Heart right ventricle (tissue), 16 donors: ENCODE results near the gene PDLIM3. TPM values are rescaled to one million over a fixed set of nuclear protein-coding genes. Genes with fewer than 3 reads are reported as not detected.

ENCODE experiments used
- ATAC-seq, 8 donors: fragments of 200-7000 bp; cut with Tn5 transposase; one replicate each; pipeline ENCODE4 v1.9.1; 2020; ENCODE audit warnings: mild to moderate bottlenecking in 8 of 8, moderate library complexity in 8 of 8, moderate number of reproducible peaks in 1 of 8
- DNase-seq, 2 donors: peaks; one replicate each; pipeline ENCODE4 v3.0.0-alpha.2; 2020
- H3K27ac ChIP-seq, 10 donors: fragments of 200-600 bp; sonication (generic) in 2 of 10; one replicate each; pipeline versions ENCODE4 v1.5.0 to v1.8.0; 2020 to 2022; ENCODE audit warnings: mild to moderate bottlenecking in 3 of 10
- H3K27me3 ChIP-seq, 7 donors: fragments of 200-600 bp; one replicate each; pipeline ENCODE4 v1.8.0; 2021 to 2022; ENCODE audit warnings: mild to moderate bottlenecking in 2 of 7
- H3K36me3 ChIP-seq, 9 donors: fragments of 200-600 bp; sonication (generic) in 1 of 9; one replicate each; pipeline versions ENCODE4 v1.5.0 to v1.8.0; 2020 to 2022; ENCODE audit warnings: mild to moderate bottlenecking in 2 of 9
- H3K4me1 ChIP-seq, 9 donors: fragments of 200-600 bp; sonication (generic) in 1 of 9; one replicate each; pipeline versions ENCODE4 v1.5.0 to v1.8.0; 2020 to 2022; ENCODE audit warnings: mild to moderate bottlenecking in 4 of 9
- H3K4me3 ChIP-seq, 10 donors: fragments of 200-600 bp; sonication (generic) in 2 of 10; one replicate each; pipeline versions ENCODE4 v1.5.0 to v1.8.0; 2020 to 2022; ENCODE audit warnings: mild to moderate bottlenecking in 7 of 10, moderate library complexity in 2 of 10
- H3K9me3 ChIP-seq, 11 donors: fragments of 200-600 bp in 10 of 11; sonication (generic) in 2 of 11; one replicate each; pipeline versions ENCODE4 v1.5.0 to v1.8.0; 2013 to 2022; ENCODE audit warnings: mild to moderate bottlenecking in 2 of 11, control low read depth in 1 of 11, moderate library complexity in 1 of 11
- CTCF ChIP-seq, 9 donors: fragments of 200-600 bp; sonication (generic) in 2 of 9; IDR thresholded peaks; one replicate each; pipeline versions ENCODE4 v1.5.0 to v1.8.0; 2021 to 2022; ENCODE audit warnings: antibody characterized with exemption in 9 of 9, mild to moderate bottlenecking in 5 of 9, moderate library complexity in 1 of 9
- WGBS, 2 donors: extraction: QIAGEN DNeasy Blood & Tissue Kit; methylation state at CpG; one replicate each; pipeline ENCODE4 v1.1.7; 2013; ENCODE audit warnings: inconsistent platforms in 1 of 2; 5-methylcytosine and 5-hydroxymethylcytosine counted together
- intact Hi-C, 10 donors: fragments of 100-400 bp; cut with DNase I; formaldehyde crosslinking; loops; one replicate each; pipeline versions ENCODE4 v1.11.1 to v1.14.2; 2022
- polyA plus RNA-seq, 2 donors: library from polyadenylated mRNA; stranded (reverse); fragments of 200-250 nt; gene quantifications; one replicate each; pipeline ENCODE4 v1.2.3, GENCODE V29; 2013
- total RNA-seq, 10 donors: library from RNA; stranded (reverse); fragmentation: NEBNext Ultra II Directional in 3 of 10; extraction: Animal tissue kit (Norgen Biotek cat#: 25700) in 3 of 10; gene quantifications; one replicate each; pipeline versions ENCODE4 v1.2.1 to v1.2.4, GENCODE V29; 2021 to 2023
- donor health status: Arrhythmogenic right ventricular cardiomyopathy.
- donor health status: ischemic (EF 13 %, LVEDD 7.1; RV severe dilation, severe dysfunction).
- donor health status: healthy with polysubstance abuse.
- donor health status: DM: no; HTN: yes; CAD: no.
- donor health status: DM: no; HTN: no; CAD: no.
- donor health status: ischemic (EF 25% LVEDD 6.9; RV normal size, moderate dysfunction).
- donor health status: ischemic (EF 25% LVEDD 5.7; RV mildly dilated, moderate dysfunction).
- donor health status: healthy.
- donor health status: DM: yes; HTN: yes; CAD: no.
- donor health status: Ischemic cardiomyopathy.
- donor health status: ischemic (EF 35%, LVEDD 5.7; RV mildly dilated, moderate dysfunction).
- donor health status: nonischemic (EF 11% LVEDD 7.7; RV severe dilation, severe dysfunction).
- donor health status: DM: yes; HTN: yes; CAD: no.
- donor health status: PGD.
- donor health status: ischemic (EF 29% LVEDD 5.4; RV normal size, mild dysfunction).
- donor health status: nonischemic (EF 23%, LVEDD 6.1; RV moderate dilation, normal function).

The PDLIM3 gene
- total and polyA plus RNA-seq, 12 donors: 112 to 846 (median 292) TPM

- Histone ChIP-seq H3K36me3 (no peaks in the 10 kb centered on the region), H3K4me1 (peaks cover 9 to 36% (median 31%) of the 10 kb centered on the region in 9 donors), H3K27me3 (peaks cover 0 to 28% (median 0%) of the 10 kb centered on the region in 7 donors), H3K9me3 (no peaks in the 10 kb centered on the region), H3K27ac (peak overlapping the region in 1 of 10 donors; percentile 80), H3K4me3 (no peak overlapping the region)
- DNase-seq: no peak
- ATAC-seq: no peak
- intact Hi-C loops: no loop called here
- 69 to 77% methylated on average over 8 of the region's 8 CpGs for WGBS, 2 donors
- no peak for TF ChIP-seq CTCF (IDR thresholded peaks at IDR 0.05)
Observed at GRCh38 chr4:185540040-185540439, 4.7 kb upstream of the PDLIM3 start.

GRCh38 chr4:185538806-185539205 is 3.5 kb upstream of the PDLIM3 start:
- no peak overlapping the region for H3K27ac ChIP-seq
- 39 to 82% methylated on average over 1 of the region's 1 CpG for WGBS, 2 donors
- intact Hi-C loops: loop anchor here in 4 of 10 donors (5.0 to 10.0 kb wide), 4 partner anchors 38 to 67 kb away; partner anchors contain the start of gene CCDC110 (in 3 of the 4)

GRCh38 chr4:185536411-185536709 is 1.1 kb upstream of the PDLIM3 start:
- no peak for TF ChIP-seq CTCF (IDR thresholded peaks at IDR 0.05)
- DNase-seq: no peak
- Histone ChIP-seq H3K9me3 (no peaks in the 10 kb centered on the region), H3K4me3 (peak overlapping the region in 7 of 10 donors; percentile 69 to 95 (median 75)), H3K36me3 (no peaks in the 10 kb centered on the region), H3K27me3 (peaks cover 0 to 52% (median 4%) of the 10 kb centered on the region in 7 donors), H3K27ac (peak overlapping the region in 9 of 10 donors; percentile 90 to 99 (median 95)), H3K4me1 (peaks cover 7 to 36% (median 24%) of the 10 kb centered on the region in 9 donors)
- peak in 7 of 8 donors; percentile 47 to 80 (median 59) for ATAC-seq
- intact Hi-C loops: loop anchor here in 5 of 10 donors (2.0 to 10.0 kb wide), 5 partner anchors 30 to 64 kb away; partner anchors contain the start of gene CCDC110 (in 3 of the 5)
- 5 to 7% methylated on average over 4 of the region's 4 CpGs for WGBS, 2 donors

More at GRCh38 chr4:185538806-185539205, 3.5 kb upstream of the PDLIM3 start:
- TF ChIP-seq CTCF (IDR thresholded peaks at IDR 0.05): no peak
- H3K36me3 ChIP-seq: no peaks in the 10 kb centered on the region
- H3K4me3 ChIP-seq: no peak overlapping the region
- H3K27me3 ChIP-seq: peaks cover 0 to 41% (median 0%) of the 10 kb centered on the region in 7 donors
- DNase-seq (no peak), ATAC-seq (no peak)
- H3K9me3 ChIP-seq: no peaks in the 10 kb centered on the region
- peaks cover 9 to 36% (median 31%) of the 10 kb centered on the region in 9 donors for H3K4me1 ChIP-seq

GRCh38 chr4:185535612-185536410 is 504 bp upstream of the PDLIM3 start:
- H3K27ac ChIP-seq: peak overlapping the region; percentile 90 to 99 (median 95)
- no peak for TF ChIP-seq CTCF (IDR thresholded peaks at IDR 0.05)
- H3K36me3 ChIP-seq: no peaks in the 10 kb centered on the region
- intact Hi-C loops: loop anchor here in 7 of 10 donors (1.0 to 10.0 kb wide), 7 partner anchors 31 to 64 kb away; partner anchors contain the start of gene CCDC110 (in 3 of the 7)
- DNase-seq (no peak), ATAC-seq (no peak)
- H3K4me1 ChIP-seq: peaks cover 1 to 34% (median 19%) of the 10 kb centered on the region in 9 donors
- WGBS, 2 donors: 7% methylated on average over 32 of the region's 32 CpGs
- H3K4me3 ChIP-seq: peak overlapping the region; percentile 63 to 95 (median 79)
- peaks cover 0 to 52% (median 4%) of the 10 kb centered on the region in 7 donors for H3K27me3 ChIP-seq
- no peaks in the 10 kb centered on the region for H3K9me3 ChIP-seq
